Fibroblast of lung (primary cell): ENCODE measurements around the gene MAP3K7. TPM values are rescaled to one million over a fixed set of nuclear protein-coding genes. Genes with fewer than 3 reads are reported as not detected.
A peak's percentile ranks its signal among the peaks of the same experiment; 100 is the strongest.

ENCODE experiments used
- DNase-seq, 2 donors: peaks; one replicate each; pipeline versions ENCODE4 v3.0.0 to v3.0.0-alpha.2; 2010; ENCODE audit warnings: low read depth in 2 of 2
- H2AFZ ChIP-seq: 2 replicates; pipeline ENCODE4 v1.5.1; 2012; ENCODE audit warnings: low read length, control low read depth, inconsistent platforms
- H3K27ac ChIP-seq: 2 replicates; pipeline ENCODE4 v1.5.1; 2011; ENCODE audit warnings: low read length, control low read depth; ENCODE audit not compliant: insufficient read depth
- H3K27me3 ChIP-seq: 2 replicates; pipeline ENCODE4 v1.5.1; 2011; ENCODE audit warnings: mild to moderate bottlenecking, low read length; ENCODE audit not compliant: control insufficient read depth, insufficient read depth
- H3K36me3 ChIP-seq: 2 replicates; pipeline ENCODE4 v1.5.1; 2011; ENCODE audit warnings: low read length; ENCODE audit not compliant: control insufficient read depth, insufficient read depth
- H3K4me1 ChIP-seq: 2 replicates; pipeline ENCODE4 v1.5.1; 2011; ENCODE audit warnings: low read length; ENCODE audit not compliant: control insufficient read depth, insufficient read depth; ENCODE audit errors: extremely low read depth
- H3K4me2 ChIP-seq: 2 replicates; pipeline ENCODE4 v1.5.1; 2011; ENCODE audit warnings: low read length, control low read depth; ENCODE audit not compliant: insufficient read depth; ENCODE audit errors: extremely low read depth
- H3K4me3 ChIP-seq, 4 experiments: fragments of 200-600 bp in 1 of 4; sonication (generic) in 1 of 4; replicated peaks in 1 of 4; 2 replicates each; pipeline ENCODE4 v1.5.1; 2011 to 2016; ENCODE audit warnings: low read length in 4 of 4, low read depth in 3 of 4, mild to moderate bottlenecking in 3 of 4, control low read depth in 2 of 4, inconsistent platforms in 1 of 4, mixed read lengths in 1 of 4; ENCODE audit not compliant: insufficient read depth in 1 of 4; ENCODE audit errors: control extremely low read depth in 1 of 4
- H3K79me2 ChIP-seq: 2 replicates; pipeline ENCODE4 v1.5.1; 2012; ENCODE audit warnings: mild to moderate bottlenecking, low read length, inconsistent platforms; ENCODE audit not compliant: control insufficient read depth, insufficient read depth
- H3K9ac ChIP-seq: 2 replicates; pipeline ENCODE4 v1.5.1; 2011; ENCODE audit warnings: mild to moderate bottlenecking, low read length, control low read depth; ENCODE audit not compliant: insufficient read depth
- H3K9me3 ChIP-seq: 2 replicates; pipeline ENCODE4 v1.5.1; 2012; ENCODE audit warnings: low read depth, low read length; ENCODE audit not compliant: control insufficient read depth, insufficient read depth
- H4K20me1 ChIP-seq: 2 replicates; pipeline ENCODE4 v1.5.1; 2011; ENCODE audit warnings: low read length; ENCODE audit not compliant: control insufficient read depth, insufficient read depth; ENCODE audit errors: extremely low read depth
- EZH2 ChIP-seq: IDR thresholded peaks from 2 replicates; pipeline ENCODE4 v1.5.1; 2012; ENCODE audit warnings: low read length, control low read depth, mild to moderate bottlenecking; ENCODE audit errors: missing control alignments
- polyA plus RNA-seq, 2 donors: library from polyadenylated mRNA; depleted of rRNA in 1 of 2; stranded (reverse) in 1 of 2; unstranded in 1 of 2; fragments of >200 nt; gene quantifications; 2 replicates each; pipeline ENCODE4 v1.2.1, GENCODE V29; 2011 to 2012; ENCODE audit warnings: missing spikeins in 1 of 2
- total RNA-seq: library from RNA; depleted of rRNA; stranded (reverse); fragments of >200 nt; gene quantifications from 2 replicates; pipeline ENCODE4 v1.2.1, GENCODE V29; 2014
- TF ChIP-seq, protein P1 (sequence below), 2 donors: IDR thresholded peaks in 1 of 2; conservative IDR thresholded peaks in 1 of 2; 1 replicate in 1 of 2; 2 replicates in 1 of 2; pipeline ENCODE4 v1.5.1; 2011 to 2012; ENCODE audit warnings: low read length in 2 of 2, control low read depth in 1 of 2, inconsistent platforms in 1 of 2, low read depth in 1 of 2, mild to moderate bottlenecking in 1 of 2

The MAP3K7 gene
- total and polyA plus RNA-seq, 2 donors (not counting 1 experiment from before 2014, with no cell fraction given): 35.5 to 48.6 TPM

DNA sequence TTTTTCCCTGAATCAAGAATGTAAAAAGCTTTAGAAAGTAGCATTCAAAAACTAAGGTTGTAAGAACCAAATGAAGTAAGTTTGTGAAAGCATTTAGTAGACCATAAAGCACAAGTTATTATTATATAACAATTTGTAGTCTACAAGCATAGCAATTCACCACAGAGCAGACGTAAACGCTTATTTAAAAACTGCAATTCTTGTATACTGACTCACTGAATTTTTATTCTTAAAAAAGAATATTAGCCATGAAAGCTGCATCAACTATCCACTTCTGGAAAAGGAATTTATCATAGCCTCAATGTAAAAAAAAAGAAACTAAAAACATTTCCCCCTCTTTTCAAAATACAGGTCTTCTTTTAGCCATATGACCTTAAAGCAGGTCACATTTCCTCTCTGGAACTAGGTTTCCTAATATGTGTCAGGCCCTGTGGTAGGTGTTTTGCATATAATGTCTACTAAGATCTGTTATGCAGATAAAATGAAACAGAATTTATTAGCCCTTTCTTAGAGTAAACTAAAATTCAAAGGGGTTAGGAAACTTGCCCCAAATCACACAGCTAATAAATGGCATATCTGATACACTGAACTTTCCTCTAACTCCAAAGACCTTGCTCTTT is 2.1 kb downstream of the MAP3K7 start:
- H3K79me2 ChIP-seq: peaks cover 62% of the 10 kb centered on the region
- peak overlapping the region; percentile 30 to 96 (median 80) for H3K4me3 ChIP-seq

DNA sequence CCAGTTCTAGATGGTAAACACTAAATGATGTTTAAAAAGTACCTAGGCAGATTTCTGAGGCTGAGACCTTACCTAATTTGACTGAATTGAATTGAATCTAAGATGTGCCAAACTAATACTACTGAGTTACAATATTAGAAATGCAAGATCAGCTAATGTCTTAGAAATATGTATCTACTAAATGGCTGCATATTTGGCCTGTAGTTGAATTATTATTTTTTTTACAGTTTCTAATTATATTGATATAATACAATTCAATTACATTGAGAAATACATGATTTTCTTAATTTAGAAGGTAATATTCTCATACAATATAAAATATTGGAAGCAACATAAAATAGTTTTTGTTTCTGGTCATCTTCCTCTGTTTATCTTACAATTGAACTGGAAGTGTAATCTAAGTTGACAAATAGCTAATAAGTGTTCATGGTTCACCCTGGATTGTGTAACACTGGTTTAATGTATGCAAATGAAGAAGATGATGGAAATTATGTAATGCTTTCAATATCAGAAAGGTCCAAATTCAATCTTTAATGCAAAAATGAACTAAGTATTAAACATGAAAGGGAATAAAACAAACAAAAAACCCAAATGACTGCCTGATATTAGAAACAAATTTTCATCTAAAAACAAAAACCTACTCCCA is 2.9 kb downstream of the MAP3K7 start:
- Histone ChIP-seq H4K20me1 (peaks cover 5% of the 10 kb centered on the region), H3K9ac (no peak overlapping the region), H2AFZ (no peak overlapping the region), H3K4me1 (peaks cover 4% of the 10 kb centered on the region), H3K4me3 (peak overlapping the region in 2 of 4 experiments; percentile 9 to 96), H3K4me2 (peak overlapping the region; percentile 89), H3K36me3 (no peaks in the 10 kb centered on the region), H3K27ac (no peak overlapping the region), H3K9me3 (no peaks in the 10 kb centered on the region), H3K79me2 (peaks cover 62% of the 10 kb centered on the region), H3K27me3 (no peaks in the 10 kb centered on the region)
- TF ChIP-seq, protein P1, sequence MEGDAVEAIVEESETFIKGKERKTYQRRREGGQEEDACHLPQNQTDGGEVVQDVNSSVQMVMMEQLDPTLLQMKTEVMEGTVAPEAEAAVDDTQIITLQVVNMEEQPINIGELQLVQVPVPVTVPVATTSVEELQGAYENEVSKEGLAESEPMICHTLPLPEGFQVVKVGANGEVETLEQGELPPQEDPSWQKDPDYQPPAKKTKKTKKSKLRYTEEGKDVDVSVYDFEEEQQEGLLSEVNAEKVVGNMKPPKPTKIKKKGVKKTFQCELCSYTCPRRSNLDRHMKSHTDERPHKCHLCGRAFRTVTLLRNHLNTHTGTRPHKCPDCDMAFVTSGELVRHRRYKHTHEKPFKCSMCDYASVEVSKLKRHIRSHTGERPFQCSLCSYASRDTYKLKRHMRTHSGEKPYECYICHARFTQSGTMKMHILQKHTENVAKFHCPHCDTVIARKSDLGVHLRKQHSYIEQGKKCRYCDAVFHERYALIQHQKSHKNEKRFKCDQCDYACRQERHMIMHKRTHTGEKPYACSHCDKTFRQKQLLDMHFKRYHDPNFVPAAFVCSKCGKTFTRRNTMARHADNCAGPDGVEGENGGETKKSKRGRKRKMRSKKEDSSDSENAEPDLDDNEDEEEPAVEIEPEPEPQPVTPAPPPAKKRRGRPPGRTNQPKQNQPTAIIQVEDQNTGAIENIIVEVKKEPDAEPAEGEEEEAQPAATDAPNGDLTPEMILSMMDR (conservative IDR thresholded peaks at IDR 0.05 in 1 of 2, IDR thresholded peaks at IDR 0.05 in 1 of 2; ENCODE audit: low read depth in 1 of 2, low read length in 2 of 2): no peak
- TF ChIP-seq EZH2: no peak
- no peak for DNase-seq

More for the DNA sequence above, 2.1 kb downstream of the MAP3K7 start:
- H3K9me3 ChIP-seq: no peaks in the 10 kb centered on the region
- H3K4me1 ChIP-seq: peaks cover 4% of the 10 kb centered on the region
- TF ChIP-seq, protein P1 (conservative IDR thresholded peaks at IDR 0.05 in 1 of 2, IDR thresholded peaks at IDR 0.05 in 1 of 2; ENCODE audit: low read depth in 1 of 2, low read length in 2 of 2): no peak
- TF ChIP-seq EZH2: no peak
- peaks cover 5% of the 10 kb centered on the region for H4K20me1 ChIP-seq
- no peak overlapping the region for H3K9ac ChIP-seq
- H3K27ac ChIP-seq: no peak overlapping the region
- H3K27me3 ChIP-seq: no peaks in the 10 kb centered on the region
- peak in 1 of 2 donors; percentile 60 for DNase-seq
- no peak overlapping the region for H2AFZ ChIP-seq
- H3K36me3 ChIP-seq: no peaks in the 10 kb centered on the region
- H3K4me2 ChIP-seq: peak overlapping the region; percentile 89

DNA sequence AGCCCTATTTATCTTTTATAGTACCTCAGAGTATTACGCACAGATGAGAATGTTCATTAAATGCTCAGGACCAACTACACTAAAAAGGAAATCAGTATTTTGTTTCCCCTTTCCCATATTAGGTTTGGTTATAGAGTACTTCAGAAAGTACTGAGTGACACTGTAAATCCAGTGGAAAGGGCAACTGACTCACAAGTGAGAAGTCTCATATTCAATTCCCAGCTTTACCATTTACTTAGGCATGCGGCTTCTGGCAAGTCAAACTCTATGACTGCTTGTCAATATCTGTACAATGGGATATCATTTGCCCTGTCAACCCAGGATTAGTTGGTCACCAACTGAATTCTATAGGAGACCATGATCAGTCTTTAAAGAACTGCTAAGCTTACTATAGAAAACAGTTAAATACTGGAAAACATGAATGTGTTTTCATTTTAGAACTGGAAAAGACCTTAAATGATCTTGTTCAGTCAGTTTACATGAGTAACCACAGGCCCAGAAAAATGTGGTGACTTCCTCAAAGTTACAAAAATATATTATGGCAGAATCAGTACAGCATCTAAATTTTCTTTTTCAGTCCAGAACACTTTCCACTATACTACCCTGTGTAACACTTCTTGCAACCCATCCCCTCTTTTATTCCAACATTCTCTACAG is 3.6 kb downstream of the MAP3K7 start:
- Histone ChIP-seq H4K20me1 (peaks cover 5% of the 10 kb centered on the region), H3K27me3 (no peaks in the 10 kb centered on the region), H3K4me2 (no peak overlapping the region), H2AFZ (no peak overlapping the region), H3K4me1 (peaks cover 4% of the 10 kb centered on the region), H3K36me3 (no peaks in the 10 kb centered on the region), H3K79me2 (peaks cover 63% of the 10 kb centered on the region), H3K4me3 (peak overlapping the region in 1 of 4 experiments; percentile 17), H3K27ac (no peak overlapping the region), H3K9me3 (no peaks in the 10 kb centered on the region), H3K9ac (no peak overlapping the region)
- DNase-seq: peak; percentile 11 to 16
- TF ChIP-seq EZH2: no peak
- TF ChIP-seq, protein P1 (conservative IDR thresholded peaks at IDR 0.05 in 1 of 2, IDR thresholded peaks at IDR 0.05 in 1 of 2; ENCODE audit: low read depth in 1 of 2, low read length in 2 of 2): no peak
